ENCODE measurements around the gene ACOT11. TPM values are rescaled to one million over a fixed set of nuclear protein-coding genes. Genes with fewer than 3 reads are reported as not detected.

The ACOT11 gene
- total and polyA plus RNA-seq, 9 of the 15 experiments (the other 6 are each of a cell fraction or from before 2014, with no cell fraction given) = 0.04 to 1.2 (median 0.64) TPM; not detected in 2

- TF ChIP-seq CGGBP1 (CRISPR knock-in tag; IDR thresholded peaks at IDR 0.05) (no peak), ZNF140 (CRISPR knock-in tag; IDR thresholded peaks at IDR 0.05) (no peak), CEBPB (tag; IDR thresholded peaks at IDR 0.05) (peak; percentile 12; the same call in 1 of the 2 replicates), E2F8 (IDR thresholded peaks at IDR 0.05; ENCODE audit: low read depth, partially characterized antibody) (no peak), TBL1XR1 (IDR thresholded peaks at IDR 0.05; ENCODE audit: low read length in 2 of 2) (no peak), NR1H2 (CRISPR knock-in tag; IDR thresholded peaks at IDR 0.05) (no peak), DEAF1 (CRISPR knock-in tag; IDR thresholded peaks at IDR 0.05) (no peak), RFX1 (IDR thresholded peaks at IDR 0.05) (no peak), TAF1 (IDR thresholded peaks at IDR 0.05; ENCODE audit: control insufficient read depth, extremely low read depth, insufficient read depth, low read length, severe bottlenecking) (no peak), DACH1 (IDR thresholded peaks at IDR 0.05; ENCODE audit: partially characterized antibody) (no peak), NONO (IDR thresholded peaks at IDR 0.05; ENCODE audit: low read depth in 2 of 2, low read length in 1 of 2) (no peak), LARP7 (IDR thresholded peaks at IDR 0.05) (no peak), ZBTB43 (CRISPR knock-in tag; IDR thresholded peaks at IDR 0.05) (0 out of 2 replicates have a peak, but pooled peaks have one; percentile 44), KDM5B (IDR thresholded peaks at IDR 0.05; ENCODE audit: insufficient replicate concordance, low read depth, low read length) (no peak), NR2C1 (IDR thresholded peaks at IDR 0.05) (no peak), NR2C1 (tag; IDR thresholded peaks at IDR 0.05) (no peak)
Measured at GRCh38 chr1:54575605-54576290, 27.7 kb downstream of the ACOT11 start (continued).
